Nephron (organoid): ENCODE results near the gene MTREX.

Experiments used
- H3K27ac Mint-ChIP-seq, 3 experiments: 2 replicates each; pipeline ENCODE4 v1.8.0; 2020; ENCODE audit warnings: mixed read lengths in 3 of 3, mild to moderate bottlenecking in 2 of 3, moderate library complexity in 1 of 3
- H3K27me3 Mint-ChIP-seq: 2 replicates; pipeline ENCODE4 v1.8.0; 2021; ENCODE audit warnings: low read depth, mild to moderate bottlenecking, moderate library complexity, mixed read lengths
- H3K36me3 Mint-ChIP-seq: 2 replicates; pipeline ENCODE4 v1.8.0; 2020; ENCODE audit warnings: low read depth, mixed read lengths
- H3K4me1 Mint-ChIP-seq: 2 replicates; pipeline ENCODE4 v1.8.0; 2020; ENCODE audit warnings: mixed read lengths
- H3K4me3 Mint-ChIP-seq, 3 experiments: 2 replicates each; pipeline ENCODE4 v1.8.0; 2020; ENCODE audit warnings: mild to moderate bottlenecking in 3 of 3, mixed read lengths in 3 of 3, moderate library complexity in 2 of 3
- H3K9me3 Mint-ChIP-seq: 2 replicates; pipeline ENCODE4 v1.8.0; 2020; ENCODE audit warnings: mixed read lengths
- TF ChIP-seq, protein P1 (sequence below), 3 experiments: fragments of 200-600 bp; sonication (generic); IDR thresholded peaks; one replicate each; pipeline ENCODE4 v1.5.0; 2021; ENCODE audit warnings: antibody characterized with exemption in 3 of 3; ENCODE audit not compliant: unreplicated experiment in 3 of 3

The MTREX gene

DNA sequence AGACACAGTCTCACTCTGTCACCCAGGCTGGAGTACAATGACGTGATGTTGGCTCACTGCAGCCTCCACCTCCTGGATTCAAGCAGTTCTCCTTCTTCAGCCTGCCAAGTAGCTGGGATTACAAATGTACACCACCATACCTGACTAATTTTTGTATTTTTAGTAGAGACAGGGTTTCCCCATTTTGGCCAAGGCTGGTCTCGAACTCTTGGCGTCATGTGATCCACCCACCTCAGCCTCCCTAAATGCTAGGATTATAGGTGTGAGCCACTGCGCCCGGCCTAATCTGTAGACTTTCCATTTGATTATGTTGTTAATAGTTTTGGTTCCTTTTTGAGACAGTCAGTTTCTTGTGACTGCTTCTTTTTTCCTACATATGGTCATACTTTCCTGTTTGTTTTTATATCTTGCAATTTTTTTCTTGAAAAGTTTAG, 31.0 kb downstream of the MTREX start:
- peaks cover 42% of the 10 kb centered on the region for H3K36me3 Mint-ChIP-seq
- TF ChIP-seq, protein P1, sequence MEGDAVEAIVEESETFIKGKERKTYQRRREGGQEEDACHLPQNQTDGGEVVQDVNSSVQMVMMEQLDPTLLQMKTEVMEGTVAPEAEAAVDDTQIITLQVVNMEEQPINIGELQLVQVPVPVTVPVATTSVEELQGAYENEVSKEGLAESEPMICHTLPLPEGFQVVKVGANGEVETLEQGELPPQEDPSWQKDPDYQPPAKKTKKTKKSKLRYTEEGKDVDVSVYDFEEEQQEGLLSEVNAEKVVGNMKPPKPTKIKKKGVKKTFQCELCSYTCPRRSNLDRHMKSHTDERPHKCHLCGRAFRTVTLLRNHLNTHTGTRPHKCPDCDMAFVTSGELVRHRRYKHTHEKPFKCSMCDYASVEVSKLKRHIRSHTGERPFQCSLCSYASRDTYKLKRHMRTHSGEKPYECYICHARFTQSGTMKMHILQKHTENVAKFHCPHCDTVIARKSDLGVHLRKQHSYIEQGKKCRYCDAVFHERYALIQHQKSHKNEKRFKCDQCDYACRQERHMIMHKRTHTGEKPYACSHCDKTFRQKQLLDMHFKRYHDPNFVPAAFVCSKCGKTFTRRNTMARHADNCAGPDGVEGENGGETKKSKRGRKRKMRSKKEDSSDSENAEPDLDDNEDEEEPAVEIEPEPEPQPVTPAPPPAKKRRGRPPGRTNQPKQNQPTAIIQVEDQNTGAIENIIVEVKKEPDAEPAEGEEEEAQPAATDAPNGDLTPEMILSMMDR (IDR thresholded peaks at IDR 0.05; ENCODE audit: unreplicated experiment in 3 of 3): no peak
- no peaks in the 10 kb centered on the region for H3K27me3 Mint-ChIP-seq
- H3K27ac Mint-ChIP-seq: no peak overlapping the region
- no peaks in the 10 kb centered on the region for H3K4me1 Mint-ChIP-seq
- no peaks in the 10 kb centered on the region for H3K9me3 Mint-ChIP-seq
- H3K4me3 Mint-ChIP-seq: no peak overlapping the region

DNA sequence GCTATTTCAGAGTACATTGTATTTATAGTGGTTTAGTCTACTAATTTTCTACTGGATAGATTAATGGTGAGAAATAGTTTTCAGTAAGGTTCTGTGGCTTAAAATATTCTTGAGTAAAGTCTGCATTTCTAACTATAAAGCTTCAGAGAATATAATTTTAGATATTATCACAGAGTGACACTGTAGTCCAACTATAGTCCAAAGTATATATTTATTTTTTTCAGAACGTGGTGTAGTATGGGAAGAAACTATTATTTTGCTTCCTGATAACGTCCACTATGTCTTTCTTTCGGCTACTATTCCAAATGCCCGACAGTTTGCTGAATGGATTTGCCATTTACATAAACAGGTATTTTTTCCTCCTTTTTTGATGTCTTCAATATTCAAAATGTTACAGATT, 35.3 kb downstream of the MTREX start:
- H3K36me3 Mint-ChIP-seq: peaks cover 66% of the 10 kb centered on the region
- no peaks in the 10 kb centered on the region for H3K9me3 Mint-ChIP-seq
- H3K4me3 Mint-ChIP-seq: no peak overlapping the region
- H3K27ac Mint-ChIP-seq: peak overlapping the region in 2 of 3 experiments; percentile 35 to 59
- no peaks in the 10 kb centered on the region for H3K4me1 Mint-ChIP-seq
- TF ChIP-seq, protein P1 (IDR thresholded peaks at IDR 0.05; ENCODE audit: unreplicated experiment in 3 of 3): no peak
- H3K27me3 Mint-ChIP-seq: no peaks in the 10 kb centered on the region

DNA sequence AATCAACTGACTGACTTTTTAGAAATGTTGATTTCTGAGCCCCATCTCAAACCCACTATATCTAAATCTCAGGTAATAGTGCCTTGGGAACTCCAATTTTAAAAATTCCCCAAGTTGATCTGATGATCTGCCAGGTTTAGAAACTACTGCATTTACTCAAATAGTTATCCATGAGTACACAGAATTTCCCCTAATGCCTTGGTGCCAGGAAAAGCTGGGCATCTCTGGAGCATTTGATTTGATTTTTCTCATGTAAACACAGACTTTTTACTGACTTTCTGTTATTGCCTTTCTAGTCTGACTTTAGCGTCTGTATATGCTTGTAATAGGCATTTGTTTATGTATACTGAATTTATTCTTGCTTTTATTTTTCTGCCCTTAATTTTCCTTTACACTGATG, 35.8 kb downstream of the MTREX start:
- Mint-ChIP-seq H3K36me3 (peaks cover 67% of the 10 kb centered on the region), H3K4me1 (no peaks in the 10 kb centered on the region), H3K9me3 (no peaks in the 10 kb centered on the region), H3K4me3 (no peak overlapping the region), H3K27ac (no peak overlapping the region), H3K27me3 (no peaks in the 10 kb centered on the region)
- TF ChIP-seq, protein P1 (IDR thresholded peaks at IDR 0.05; ENCODE audit: unreplicated experiment in 3 of 3): no peak

DNA sequence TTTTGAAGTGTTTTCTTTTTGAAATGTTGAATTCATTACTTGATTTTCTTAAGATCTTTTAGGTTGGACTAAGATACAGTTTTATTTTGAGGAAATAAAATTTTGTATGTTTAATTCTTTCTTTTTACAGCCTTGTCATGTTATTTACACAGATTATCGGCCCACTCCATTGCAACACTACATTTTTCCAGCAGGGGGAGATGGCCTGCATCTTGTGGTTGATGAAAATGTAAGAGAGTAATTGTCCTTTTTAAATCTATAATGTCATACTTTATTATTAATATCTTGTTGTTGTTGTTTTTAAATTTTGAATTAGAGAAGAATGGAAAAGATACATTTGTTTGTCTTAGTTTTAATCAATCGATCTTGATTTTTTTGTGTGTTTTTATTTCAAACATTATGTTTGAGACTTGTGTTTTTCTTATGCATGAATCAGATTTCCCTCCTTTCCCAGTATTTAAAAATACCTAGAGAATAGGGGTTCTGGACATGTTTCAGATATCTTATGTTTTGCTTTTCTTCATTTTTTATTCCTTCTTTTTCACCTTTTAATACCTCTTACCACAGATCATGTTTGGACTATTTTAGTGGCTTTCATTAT, 36.7 kb downstream of the MTREX start:
- TF ChIP-seq, protein P1 (IDR thresholded peaks at IDR 0.05; ENCODE audit: unreplicated experiment in 3 of 3): peak; percentile 77 to 91 (median 86)
- no peaks in the 10 kb centered on the region for H3K27me3 Mint-ChIP-seq
- no peak overlapping the region for H3K4me3 Mint-ChIP-seq
- H3K9me3 Mint-ChIP-seq: no peaks in the 10 kb centered on the region
- H3K36me3 Mint-ChIP-seq: peaks cover 76% of the 10 kb centered on the region
- no peaks in the 10 kb centered on the region for H3K4me1 Mint-ChIP-seq
- H3K27ac Mint-ChIP-seq: peak overlapping the region; percentile 17 to 49 (median 28)

DNA sequence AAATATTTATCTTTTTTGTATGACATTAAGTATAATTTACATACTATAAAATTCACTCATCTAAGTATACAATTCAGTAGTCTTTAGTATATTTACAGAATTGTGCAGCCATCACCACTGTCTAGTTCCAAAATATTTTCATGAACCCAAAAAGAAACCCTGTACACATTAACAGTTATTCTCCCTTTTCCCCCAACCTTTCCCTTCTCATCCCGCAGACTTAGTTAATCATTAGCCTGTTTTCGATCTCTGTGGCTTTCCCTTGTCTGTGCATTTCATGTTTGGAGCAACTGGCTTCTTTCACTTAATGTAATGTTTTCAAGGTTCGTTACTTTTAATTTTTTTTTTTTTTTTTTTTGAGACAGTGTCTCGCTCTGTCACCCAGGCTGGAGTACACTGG, 37.5 kb downstream of the MTREX start:
- no peaks in the 10 kb centered on the region for H3K9me3 Mint-ChIP-seq
- H3K4me3 Mint-ChIP-seq: no peak overlapping the region
- TF ChIP-seq, protein P1 (IDR thresholded peaks at IDR 0.05; ENCODE audit: unreplicated experiment in 3 of 3): no peak
- no peaks in the 10 kb centered on the region for H3K27me3 Mint-ChIP-seq
- H3K27ac Mint-ChIP-seq: peak overlapping the region in 1 of 3 experiments; percentile 34
- no peaks in the 10 kb centered on the region for H3K4me1 Mint-ChIP-seq
- H3K36me3 Mint-ChIP-seq: peaks cover 84% of the 10 kb centered on the region

DNA sequence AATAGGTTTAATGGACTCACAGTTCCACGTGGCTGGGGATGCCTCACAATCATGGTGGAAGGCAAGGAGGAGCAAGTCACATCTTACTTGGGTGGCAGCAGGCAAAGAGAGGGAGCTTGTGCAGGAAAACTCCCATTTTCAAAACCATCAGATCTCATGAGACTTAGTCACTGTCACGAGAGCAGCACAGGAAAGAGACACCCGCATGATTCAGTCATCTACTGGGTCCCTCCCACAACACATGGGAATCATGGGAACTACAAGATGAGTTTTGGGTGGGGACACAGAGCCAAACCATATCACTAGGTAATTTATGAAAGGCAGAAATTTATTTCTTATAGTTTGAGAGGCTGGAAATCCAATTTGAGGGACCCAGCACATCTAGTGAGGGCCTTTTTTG, 40.0 kb downstream of the MTREX start:
- Mint-ChIP-seq H3K9me3 (no peaks in the 10 kb centered on the region), H3K36me3 (peaks cover 91% of the 10 kb centered on the region), H3K27me3 (no peaks in the 10 kb centered on the region), H3K27ac (no peak overlapping the region), H3K4me1 (no peaks in the 10 kb centered on the region), H3K4me3 (no peak overlapping the region)
- TF ChIP-seq, protein P1 (IDR thresholded peaks at IDR 0.05; ENCODE audit: unreplicated experiment in 3 of 3): no peak
